NK-92 treated with Interleukin-12 subunit alpha and Interleukin-12 subunit beta, amount 100 ng/mL, for 24 hours (cell line): Measurements from ENCODE around the gene CCDC197.

Experiments
- DNase-seq: peaks from one replicate; lab custom pipeline; 2025; lab: John Stamatoyannopoulos, UW

The CCDC197 gene

GRCh38 chr14:93961620-93962019 lies 35.5 kb upstream of the CCDC197 start:
- no peak for DNase-seq

GRCh38 chr14:93962701-93963601 lies 34.1 kb upstream of the CCDC197 start:
- peak; percentile 77 for DNase-seq

- DNase-seq, result no peak
These were observed 33.4 kb upstream of the CCDC197 start for GRCh38 chr14:93963692-93964091.

- no peak for DNase-seq
These were observed 32.8 kb upstream of the CCDC197 start for GRCh38 chr14:93964281-93964680.

- DNase-seq, result no peak
These were observed 32.2 kb upstream of the CCDC197 start for GRCh38 chr14:93964820-93965286.

GRCh38 chr14:93965287-93965821 lies 31.7 kb upstream of the CCDC197 start:
- DNase-seq, result no peak

- DNase-seq, result no peak
These were observed 31.1 kb upstream of the CCDC197 start for GRCh38 chr14:93965946-93966474.

- DNase-seq, result no peak
These were observed 29.4 kb upstream of the CCDC197 start for GRCh38 chr14:93967637-93968250.

GRCh38 chr14:93969082-93969828 lies 27.8 kb upstream of the CCDC197 start:
- DNase-seq, result no peak

GRCh38 chr14:93970585-93970964 lies 26.5 kb upstream of the CCDC197 start:
- DNase-seq, result peak; percentile 61

GRCh38 chr14:93970965-93971634 lies 26.0 kb upstream of the CCDC197 start:
- peak; percentile 60 for DNase-seq

- DNase-seq, result no peak
These were observed 25.5 kb upstream of the CCDC197 start for GRCh38 chr14:93971635-93972027.

- DNase-seq, result no peak
These were observed 24.4 kb upstream of the CCDC197 start for GRCh38 chr14:93972618-93973205.

- DNase-seq, result no peak
These were observed 23.5 kb upstream of the CCDC197 start for GRCh38 chr14:93973607-93974006.

- DNase-seq, result no peak
These were observed 22.8 kb upstream of the CCDC197 start for GRCh38 chr14:93974299-93974698.

GRCh38 chr14:93974833-93975232 lies 22.3 kb upstream of the CCDC197 start:
- DNase-seq, result peak; percentile 46

GRCh38 chr14:93975791-93976476 lies 21.2 kb upstream of the CCDC197 start:
- no peak for DNase-seq

- DNase-seq, result no peak
These were observed 20.5 kb upstream of the CCDC197 start, which contains the start of gene ASB2 for GRCh38 chr14:93976477-93977057. Gene ASB2 (minus strand): TSS chr14:93976570. CDS start chr14:93964539, 12,031 bp downstream.

- DNase-seq, result no peak
These were observed 19.9 kb upstream of the CCDC197 start for GRCh38 chr14:93977171-93977570.
